GM12892 (cell line): ENCODE data around the gene SLC6A16. TPM values are rescaled to one million over a fixed set of nuclear protein-coding genes. Genes with fewer than 3 reads are reported as not detected.
A peak's percentile ranks its signal among the peaks of the same experiment; 100 is the strongest.
"Not testable (repeated sequence)": the region's sequence is repeated elsewhere in the genome, so short reads cannot be mapped to it uniquely, and the experiment has no call there.

Experiments used
- DNase-seq: peaks from one replicate; pipeline ENCODE4 v3.0.0; 2011; ENCODE audit not compliant: insufficient read length
- FAIRE-seq: peaks from 2 replicates; lab custom pipeline; 2011; peaks lifted over from hg19 to GRCh38; lab: Jason Lieb, UNC
- POLR2A ChIP-seq: IDR thresholded peaks from 2 replicates; pipeline ENCODE4 v1.6.1; 2011; ENCODE audit warnings: low read depth, low read length, control low read depth
- POLR2AphosphoS5 ChIP-seq: IDR thresholded peaks from 2 replicates; pipeline ENCODE4 v1.6.1; 2011; ENCODE audit warnings: low read depth, low read length, control low read depth
- TAF1 ChIP-seq: IDR thresholded peaks from 2 replicates; pipeline ENCODE4 v1.6.1; 2011; ENCODE audit warnings: low read depth, mild to moderate bottlenecking, control low read depth, low read length, borderline replicate concordance
- polyA plus RNA-seq: library from polyadenylated mRNA; unstranded; fragments of >200 nt; gene quantifications from one replicate; pipeline ENCODE4 v1.2.1, GENCODE V29; 2012; ENCODE audit warnings: missing spikeins, inconsistent platforms; ENCODE audit not compliant: missing spikeins

SLC6A16 gene
- polyA plus RNA-seq = 1.8 TPM

DNA sequence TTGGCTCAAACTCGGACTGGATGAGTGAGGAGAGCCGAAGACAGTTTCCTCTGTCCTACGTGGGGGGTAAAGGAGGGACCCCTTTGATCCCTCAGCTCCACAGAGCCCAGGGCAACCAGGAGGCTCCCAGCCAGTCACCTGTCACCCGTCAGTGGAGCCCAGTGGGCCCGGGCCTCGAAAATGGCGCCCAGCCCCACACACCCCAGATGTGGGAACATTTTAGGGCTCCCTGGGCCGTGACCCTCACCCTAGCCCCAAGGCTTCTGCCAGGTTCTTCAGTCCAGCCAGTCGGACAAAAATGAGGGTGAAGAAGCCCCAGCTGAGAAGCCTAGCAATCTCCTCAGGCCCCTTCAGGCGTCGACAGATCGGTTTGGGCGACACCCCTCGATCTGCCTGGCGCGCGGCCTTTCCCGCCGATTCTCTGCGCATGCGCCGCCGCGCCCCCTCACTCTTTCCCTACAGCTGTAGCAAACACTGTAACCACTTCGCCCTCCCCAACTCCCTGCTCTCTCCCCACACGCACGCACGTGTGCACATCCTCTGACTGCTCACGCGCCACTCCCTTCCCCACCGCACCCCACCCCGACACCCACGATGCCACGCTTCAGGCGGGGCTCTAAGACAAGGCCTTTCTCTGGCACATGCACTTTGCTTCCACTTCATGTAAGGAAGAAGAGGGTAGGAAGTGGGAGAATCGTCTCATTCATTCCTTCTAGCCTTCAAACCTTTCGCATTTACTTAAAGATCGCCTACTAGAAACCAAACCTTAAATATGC lies at the start of gene SLC6A16:
TSS of gene SLC6A16 (minus strand) at position 391 of the 776 bp plus-strand sequence. CDS start 13,844 bp downstream, outside the sequence.
- DNase-seq (no peak), FAIRE-seq (no peak)
- no peak for TF ChIP-seq POLR2A

DNA sequence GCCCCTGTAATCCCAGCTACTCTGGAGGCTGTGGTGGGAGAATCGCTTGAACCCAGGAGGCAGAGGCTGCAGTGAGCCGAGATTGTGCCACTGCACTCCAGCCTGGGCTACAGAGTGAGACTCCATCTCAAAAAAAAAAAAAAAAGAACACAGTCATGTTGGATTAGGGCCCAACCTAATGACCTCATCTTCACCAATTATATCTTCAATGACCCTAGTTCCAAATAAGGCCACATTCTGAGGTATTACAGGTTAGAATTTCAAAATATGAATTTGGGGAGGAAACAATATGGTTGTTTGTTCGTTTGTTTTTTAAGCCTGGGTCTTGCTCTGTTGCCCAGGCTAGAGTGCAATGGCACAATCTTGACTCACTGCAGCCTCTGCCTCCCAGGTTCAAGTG lies 48.2 kb upstream of the SLC6A16 start:
- DNase-seq, FAIRE-seq: not testable (repeated sequence)

DNA sequence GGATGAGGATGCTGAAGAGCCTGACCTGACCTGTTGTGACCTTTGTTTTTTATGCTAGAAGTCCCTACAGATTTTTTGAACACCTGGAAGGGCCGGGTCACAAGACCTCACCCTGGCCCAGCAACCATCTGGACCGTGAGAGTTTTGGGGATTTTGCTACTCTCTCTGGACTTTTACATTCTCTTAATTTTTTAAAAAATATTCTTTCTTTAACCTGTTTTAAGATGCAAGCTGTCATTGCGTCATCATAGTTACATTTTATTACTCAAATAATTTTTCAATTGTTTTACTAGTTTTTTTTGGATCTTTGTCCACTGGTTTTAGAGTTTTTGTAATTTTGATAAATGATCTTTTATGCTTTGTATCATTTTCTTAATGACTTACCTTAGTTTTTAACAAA lies 46.2 kb upstream of the SLC6A16 start:
- DNase-seq (no peak), FAIRE-seq (no peak)
- TF ChIP-seq POLR2AphosphoS5 (no peak), POLR2A (no peak), TAF1 (no peak)

DNA sequence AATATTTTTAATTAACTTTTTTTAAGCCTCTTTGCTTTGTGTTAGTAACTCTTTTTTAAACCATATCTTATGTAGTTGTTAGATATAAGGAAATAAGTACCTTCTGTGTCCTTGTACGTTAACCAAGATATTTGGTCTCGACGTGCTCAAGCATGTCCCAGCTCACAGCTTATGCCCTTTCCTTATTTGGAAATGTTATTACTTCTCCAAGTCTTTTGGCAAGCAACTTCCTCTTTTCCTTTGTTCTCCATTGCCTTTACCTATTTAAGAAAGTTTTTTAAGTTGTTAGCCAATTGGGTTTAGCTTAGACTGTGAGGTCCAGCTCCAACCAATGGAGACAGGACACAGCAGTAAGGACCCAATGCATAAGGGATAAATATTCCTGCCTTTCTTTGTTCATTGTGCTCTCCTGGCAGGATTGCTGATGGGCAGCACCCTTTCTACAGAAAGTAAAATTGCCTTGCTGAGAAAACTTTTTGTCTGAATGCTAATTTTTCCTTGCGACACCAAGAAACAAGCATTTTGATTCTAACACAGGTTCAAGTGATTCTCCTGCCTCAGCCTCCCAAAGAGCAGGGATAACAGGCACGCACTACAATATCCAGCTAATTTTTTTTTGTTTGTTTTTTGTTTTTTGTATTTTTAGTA lies 43.8 kb upstream of the SLC6A16 start:
- TF ChIP-seq POLR2A (no peak), TAF1 (no peak), POLR2AphosphoS5 (no peak)
- DNase-seq (no peak), FAIRE-seq (no peak)

DNA sequence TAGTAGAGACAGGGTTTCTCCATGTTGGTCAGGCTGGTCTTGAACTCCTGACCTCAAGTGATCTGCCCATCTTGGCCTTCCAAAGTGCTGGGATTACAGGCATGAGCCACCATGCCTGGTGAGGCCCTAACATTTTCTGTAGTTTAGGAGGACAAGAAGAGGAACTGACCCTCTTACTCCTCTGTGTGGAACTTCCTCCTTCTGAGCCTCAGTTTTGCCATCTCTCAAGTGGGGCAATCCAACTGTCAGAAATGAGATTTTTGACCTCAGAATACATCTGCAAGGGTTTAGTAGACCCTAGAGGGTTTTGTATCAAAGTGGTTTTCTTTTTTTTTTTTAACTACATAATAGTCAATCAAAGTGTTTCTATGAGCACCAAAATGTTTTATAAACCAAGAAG lies 41.1 kb upstream of the SLC6A16 start:
- DNase-seq (no peak), FAIRE-seq (no peak)
- no peak for TF ChIP-seq TAF1
- no peak for TF ChIP-seq POLR2AphosphoS5
- TF ChIP-seq POLR2A = no peak

DNA sequence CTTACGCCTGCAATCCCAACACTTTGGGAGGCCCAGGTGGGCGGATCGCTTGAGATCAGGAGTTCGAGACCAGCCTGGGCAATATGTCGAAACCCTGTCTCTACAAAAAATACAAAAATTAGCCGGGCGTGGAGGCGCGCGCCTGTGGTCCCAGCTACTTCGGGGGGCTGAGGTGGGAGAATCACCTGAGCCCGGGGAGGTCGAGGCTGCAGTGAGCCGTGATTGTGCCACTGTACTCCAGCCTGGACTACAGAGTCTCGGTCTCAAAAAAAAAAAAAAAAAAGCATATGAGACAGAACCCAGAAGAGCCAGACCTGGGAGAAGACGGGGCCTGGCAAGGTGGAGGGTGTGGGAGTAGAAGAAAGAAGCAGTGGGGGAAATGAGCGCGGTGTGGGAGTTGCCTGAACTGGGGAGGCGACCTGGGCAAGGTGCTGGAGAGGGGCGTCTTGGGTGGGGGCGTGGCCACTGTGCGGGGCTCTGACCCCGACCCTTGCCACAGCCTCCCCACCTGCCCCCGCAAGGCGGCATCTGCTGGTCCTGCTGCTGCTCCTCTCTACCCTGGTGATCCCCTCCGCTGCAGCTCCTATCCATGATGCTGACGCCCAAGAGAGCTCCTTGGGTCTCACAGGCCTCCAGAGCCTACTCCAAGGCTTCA lies 39.2 kb upstream of the SLC6A16 start:
- no peak for FAIRE-seq
- no peak for DNase-seq
- TF ChIP-seq TAF1 = no peak
- no peak for TF ChIP-seq POLR2A
- no peak for TF ChIP-seq POLR2AphosphoS5

DNA sequence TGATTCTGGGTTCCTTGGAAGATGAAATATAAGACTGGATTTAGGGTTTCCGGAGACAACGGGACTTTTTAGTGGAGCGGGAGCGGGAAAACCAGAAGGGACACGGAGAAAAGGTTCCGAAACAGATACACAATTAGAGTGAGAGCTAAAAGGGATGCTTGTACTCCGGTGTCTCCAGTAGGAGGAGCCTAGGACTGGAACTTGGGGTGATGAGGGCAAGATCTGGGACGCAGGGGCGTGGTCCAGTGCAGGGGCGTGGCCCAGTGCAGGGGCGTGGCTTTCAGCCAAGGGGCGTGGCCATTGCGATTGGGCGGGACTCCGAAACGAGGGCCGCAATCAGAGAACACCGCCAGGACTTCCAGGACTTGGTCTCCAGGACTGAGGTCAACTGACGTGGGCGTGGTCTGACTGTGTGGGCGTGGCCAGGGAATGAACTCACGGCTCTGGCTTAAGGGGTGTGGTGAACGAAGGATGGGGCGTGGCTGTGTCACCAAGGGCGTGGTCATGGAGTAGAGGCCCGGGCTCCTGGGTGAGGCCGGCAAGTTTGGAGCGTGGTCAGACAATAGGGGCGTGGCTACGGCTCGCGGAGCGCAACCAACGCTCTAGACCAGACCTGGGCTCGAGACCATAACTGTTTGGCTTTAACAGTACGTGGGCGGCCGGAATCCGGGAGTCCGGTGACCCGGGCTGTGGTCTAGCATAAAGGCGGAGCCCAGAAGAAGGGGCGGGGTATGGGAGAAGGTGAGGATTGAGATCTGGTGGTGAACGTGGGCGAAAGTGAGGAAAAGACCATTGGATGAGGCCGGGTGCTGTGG lies 38.5 kb upstream of the SLC6A16 start, which contains the start of gene DKKL1:
TSS of gene DKKL1 (plus strand) at position 610 of the 815 bp plus-strand sequence. CDS start at position 732, 122 bp downstream.
- peak; percentile 70 for DNase-seq
- TF ChIP-seq POLR2A = no peak
- no peak for TF ChIP-seq POLR2AphosphoS5
- TF ChIP-seq TAF1 = no peak
- FAIRE-seq = peak; percentile 88

DNA sequence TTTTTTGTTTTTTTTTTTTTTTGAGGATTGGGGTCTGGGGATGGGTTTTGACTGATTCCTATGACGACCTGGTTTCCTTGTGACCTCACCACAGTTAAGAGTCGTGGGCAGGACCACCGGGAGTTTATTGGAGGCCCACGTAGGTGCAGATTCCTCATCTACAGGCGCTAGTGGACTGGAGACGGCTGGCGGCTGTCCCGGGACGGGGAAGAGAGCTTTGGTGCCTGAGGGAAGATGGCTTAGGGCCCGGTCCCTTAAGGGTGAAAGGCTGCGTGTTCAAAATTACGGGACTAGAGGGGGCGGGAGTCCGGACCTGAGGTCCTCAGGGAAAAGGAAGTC lies 37.9 kb upstream of the SLC6A16 start:
- FAIRE-seq = no peak

DNA sequence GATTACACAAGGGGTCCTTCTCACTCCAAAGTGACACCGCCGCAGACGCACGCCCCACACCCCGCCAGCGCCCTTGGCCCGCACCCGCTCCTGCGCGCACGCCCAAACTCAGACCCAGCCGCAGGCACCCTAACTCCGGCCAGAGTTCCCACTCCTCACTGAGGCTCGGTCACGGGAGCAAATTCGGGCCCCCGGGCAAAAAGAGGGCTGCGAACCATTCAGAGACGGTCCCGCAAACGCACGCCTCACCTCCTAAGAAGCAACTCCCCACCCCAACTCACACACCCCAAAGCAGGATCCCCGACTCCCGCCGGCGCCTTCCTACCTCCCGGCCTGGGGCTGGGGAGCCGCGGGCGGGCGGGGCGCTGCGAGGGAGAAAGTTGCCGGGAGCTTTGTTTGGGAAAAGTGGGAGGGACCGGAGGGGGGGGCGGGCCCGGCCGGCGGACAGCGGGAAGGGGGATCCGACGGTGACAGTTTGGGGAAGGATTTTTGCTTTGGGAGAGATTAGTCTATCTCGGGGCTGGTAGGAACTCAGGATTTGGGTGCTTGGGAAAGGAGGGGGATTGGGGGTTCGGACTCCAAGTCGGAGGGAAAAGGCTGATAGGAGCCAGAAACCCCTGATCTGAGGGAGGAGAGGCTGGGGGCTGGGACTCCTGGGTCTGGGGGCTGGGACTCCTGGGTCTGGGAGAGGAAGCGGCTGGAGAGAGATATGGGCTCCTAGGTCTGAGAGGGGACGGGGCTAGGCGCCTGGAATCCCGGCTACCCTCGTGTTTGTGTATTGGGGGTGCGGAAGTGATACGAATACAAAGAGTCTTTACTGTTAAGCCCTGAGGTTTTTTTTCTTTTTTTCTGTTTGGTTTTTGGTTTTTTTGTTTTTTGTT lies 37.3 kb upstream of the SLC6A16 start, which contains the start of gene TEAD2:
TSS of gene TEAD2 (minus strand) at position 369 of the 881 bp plus-strand sequence. CDS start 2,341 bp downstream, outside the sequence.
- no peak for TF ChIP-seq POLR2AphosphoS5
- no peak for TF ChIP-seq POLR2A
- no peak for TF ChIP-seq TAF1
- DNase-seq = no peak
- no peak for FAIRE-seq

More for the DNA sequence above, 37.9 kb upstream of the SLC6A16 start:
- TF ChIP-seq POLR2AphosphoS5 (no peak), POLR2A (no peak), TAF1 (no peak)
- no peak for DNase-seq

DNA sequence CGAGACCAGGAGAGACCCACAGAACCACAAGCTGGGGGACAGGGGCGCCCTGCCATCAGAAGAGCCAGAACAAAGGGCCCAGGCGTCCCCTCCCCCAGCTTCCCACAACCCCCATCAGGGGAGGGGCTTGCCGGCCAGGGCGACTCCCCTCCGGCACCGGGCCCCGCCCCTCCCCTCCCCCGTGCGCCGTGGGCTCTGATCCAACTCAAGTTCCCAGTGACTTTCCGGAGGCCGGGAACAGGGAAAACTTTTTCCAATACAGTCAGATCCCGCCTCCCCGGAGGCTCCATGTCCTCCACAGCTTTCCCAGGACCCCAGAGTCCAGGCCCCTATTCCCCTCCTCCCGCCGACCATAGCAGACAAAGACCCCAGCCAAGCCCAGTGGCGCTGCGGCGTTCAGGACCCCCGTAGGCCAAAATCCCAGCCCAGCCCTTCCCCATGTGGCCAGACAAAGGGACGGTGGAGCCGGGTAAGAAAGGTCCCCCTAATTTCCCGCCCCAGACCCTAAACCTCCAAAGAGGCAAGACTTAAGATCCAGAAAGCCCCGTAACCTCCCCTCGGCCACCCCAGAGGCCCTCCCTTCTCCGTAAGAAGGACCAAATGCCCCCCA lies 36.6 kb upstream of the SLC6A16 start:
- no peak for TF ChIP-seq POLR2A
- no peak for TF ChIP-seq TAF1
- TF ChIP-seq POLR2AphosphoS5 = no peak
- no peak for DNase-seq
- FAIRE-seq = no peak
